Astrocyte (in vitro differentiated cells and primary cell): Measurements from ENCODE around the gene CCN6. TPM values are rescaled to one million over a fixed set of nuclear protein-coding genes. Genes with fewer than 3 reads are reported as not detected.

Experiments
- DNase-seq: peaks from one replicate; pipeline ENCODE4 v3.0.0-alpha.2; 2010; ENCODE audit warnings: low read depth
- FAIRE-seq: peaks from 2 replicates; lab custom pipeline; 2011; peaks lifted over from hg19 to GRCh38; lab: Jason Lieb, UNC
- H2AFZ ChIP-seq: 2 replicates; pipeline ENCODE4 v1.6.0; 2012; ENCODE audit warnings: low read depth, low read length, inconsistent platforms
- H3K27ac ChIP-seq: 2 replicates; pipeline ENCODE4 v1.5.1; 2011; ENCODE audit warnings: low read depth, low read length, inconsistent platforms
- H3K27me3 ChIP-seq: 2 replicates; pipeline ENCODE4 v1.6.0; 2011; ENCODE audit warnings: low read length, inconsistent platforms; ENCODE audit not compliant: insufficient read depth
- H3K36me3 ChIP-seq: 2 replicates; pipeline ENCODE4 v1.5.1; 2011; ENCODE audit warnings: low read length, inconsistent platforms; ENCODE audit not compliant: insufficient read depth
- H3K4me1 ChIP-seq: 2 replicates; pipeline ENCODE4 v1.5.1; 2011; ENCODE audit warnings: low read length, inconsistent platforms; ENCODE audit not compliant: insufficient read depth
- H3K4me2 ChIP-seq: 2 replicates; pipeline ENCODE4 v1.6.0; 2012; ENCODE audit warnings: low read length, inconsistent platforms
- H3K4me3 ChIP-seq: 2 replicates; pipeline ENCODE4 v1.5.1; 2011; ENCODE audit warnings: low read depth, mild to moderate bottlenecking, low read length, inconsistent platforms; ENCODE audit not compliant: insufficient read depth
- H3K79me2 ChIP-seq: 2 replicates; pipeline ENCODE4 v1.6.0; 2012; ENCODE audit warnings: mild to moderate bottlenecking, low read length, inconsistent platforms; ENCODE audit not compliant: insufficient read depth
- H3K9ac ChIP-seq: 2 replicates; pipeline ENCODE4 v1.6.0; 2012; ENCODE audit warnings: mild to moderate bottlenecking, low read length, inconsistent platforms
- H3K9me3 ChIP-seq: 2 replicates; pipeline ENCODE4 v1.5.1; 2012; ENCODE audit warnings: low read depth, mild to moderate bottlenecking, low read length, inconsistent platforms; ENCODE audit not compliant: insufficient read depth
- H4K20me1 ChIP-seq: 2 replicates; pipeline ENCODE4 v1.6.0; 2012; ENCODE audit warnings: low read length, inconsistent platforms; ENCODE audit not compliant: insufficient read depth
- H3K27ac Mint-ChIP-seq: one replicate; pipeline ENCODE4 v1.8.0; 2021; ENCODE audit warnings: mild to moderate bottlenecking, mixed read lengths; ENCODE audit not compliant: unreplicated experiment
- H3K27me3 Mint-ChIP-seq: one replicate; pipeline ENCODE4 v1.8.0; 2021; ENCODE audit warnings: low read depth, mixed read lengths; ENCODE audit not compliant: unreplicated experiment
- H3K36me3 Mint-ChIP-seq: one replicate; pipeline ENCODE4 v1.8.0; 2021; ENCODE audit warnings: low read depth, mixed read lengths; ENCODE audit not compliant: unreplicated experiment
- H3K4me1 Mint-ChIP-seq: one replicate; pipeline ENCODE4 v1.8.0; 2021; ENCODE audit warnings: low read depth, mixed read lengths; ENCODE audit not compliant: unreplicated experiment
- H3K4me3 Mint-ChIP-seq: one replicate; pipeline ENCODE4 v1.8.0; 2021; ENCODE audit warnings: mild to moderate bottlenecking, moderate library complexity, mixed read lengths; ENCODE audit not compliant: unreplicated experiment
- H3K9me3 Mint-ChIP-seq: one replicate; pipeline ENCODE4 v1.8.0; 2021; ENCODE audit warnings: mild to moderate bottlenecking, mixed read lengths; ENCODE audit not compliant: unreplicated experiment
- CTCF ChIP-seq: IDR thresholded peaks from 2 replicates; pipeline ENCODE4 v1.5.1; 2011; ENCODE audit warnings: low read depth, mild to moderate bottlenecking, inconsistent platforms, low read length, moderate library complexity; ENCODE audit not compliant: insufficient read depth
- EZH2 ChIP-seq: IDR thresholded peaks from 2 replicates; pipeline ENCODE4 v1.6.1; 2012; ENCODE audit warnings: mild to moderate bottlenecking, low read length, inconsistent platforms; ENCODE audit not compliant: insufficient read depth
- total RNA-seq: library from RNA; stranded (reverse); gene quantifications from 2 replicates; pipeline ENCODE4 v1.2.1, GENCODE V29; 2021

The CCN6 gene
- total RNA-seq, 1 donor from 2014 or later: not detected

GRCh38 chr6:112109262-112109661 is 55.4 kb downstream of the CCN6 start:
- DNase-seq (no peak), FAIRE-seq (no peak)
- Histone ChIP-seq H3K4me1 (no peaks in the 10 kb centered on the region), H3K27me3 (no peaks in the 10 kb centered on the region), H2AFZ (no peak overlapping the region), H3K79me2 (no peaks in the 10 kb centered on the region), H3K9ac (no peak overlapping the region), H4K20me1 (no peaks in the 10 kb centered on the region), H3K36me3 (peaks cover 11% of the 10 kb centered on the region), H3K9me3 (no peaks in the 10 kb centered on the region), H3K4me3 (no peak overlapping the region), H3K4me2 (no peak overlapping the region), H3K27ac (no peak overlapping the region)
- no peak for TF ChIP-seq CTCF
- TF ChIP-seq EZH2: no peak
- no peaks in the 10 kb centered on the region for H3K36me3 Mint-ChIP-seq
- H3K9me3 Mint-ChIP-seq: no peaks in the 10 kb centered on the region
- H3K27ac Mint-ChIP-seq: no peak overlapping the region
- no peaks in the 10 kb centered on the region for H3K4me1 Mint-ChIP-seq
- no peak overlapping the region for H3K4me3 Mint-ChIP-seq
- H3K27me3 Mint-ChIP-seq: no peaks in the 10 kb centered on the region

DNA sequence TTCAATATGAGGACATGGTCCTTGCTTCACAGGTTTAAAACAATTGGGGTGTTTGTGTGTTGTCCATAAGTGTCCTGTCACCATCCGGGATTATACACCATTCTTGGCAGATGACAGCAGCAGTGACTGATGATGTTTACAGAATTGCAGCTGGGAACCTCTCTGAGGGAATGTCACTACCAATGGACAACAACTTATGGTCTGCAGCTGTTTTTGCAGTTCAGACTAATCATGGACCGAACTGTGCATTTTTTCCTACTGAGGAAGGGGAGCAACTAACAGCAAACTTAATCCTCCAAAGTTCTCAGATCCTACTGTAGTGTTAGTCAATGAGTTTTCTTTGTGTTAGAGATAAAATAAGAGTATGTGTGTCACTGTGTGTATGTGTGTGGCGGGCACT is 59.5 kb downstream of the CCN6 start:
- H3K4me2 ChIP-seq: no peak overlapping the region
- no peak overlapping the region for H3K27ac Mint-ChIP-seq
- no peak for FAIRE-seq
- peaks cover 17% of the 10 kb centered on the region for H3K4me1 Mint-ChIP-seq
- H3K36me3 Mint-ChIP-seq: no peaks in the 10 kb centered on the region
- no peaks in the 10 kb centered on the region for H3K79me2 ChIP-seq
- peaks cover 22% of the 10 kb centered on the region for H3K36me3 ChIP-seq
- no peaks in the 10 kb centered on the region for H3K27me3 Mint-ChIP-seq
- no peak overlapping the region for H3K27ac ChIP-seq
- no peak for TF ChIP-seq EZH2
- no peak for TF ChIP-seq CTCF
- no peaks in the 10 kb centered on the region for H4K20me1 ChIP-seq
- H3K4me3 ChIP-seq: no peak overlapping the region
- H3K9me3 ChIP-seq: no peaks in the 10 kb centered on the region
- no peak overlapping the region for H2AFZ ChIP-seq
- no peaks in the 10 kb centered on the region for H3K27me3 ChIP-seq
- no peak overlapping the region for H3K9ac ChIP-seq
- peaks cover 8% of the 10 kb centered on the region for H3K4me1 ChIP-seq
- no peak for DNase-seq
- H3K4me3 Mint-ChIP-seq: no peak overlapping the region
- H3K9me3 Mint-ChIP-seq: no peaks in the 10 kb centered on the region

DNA sequence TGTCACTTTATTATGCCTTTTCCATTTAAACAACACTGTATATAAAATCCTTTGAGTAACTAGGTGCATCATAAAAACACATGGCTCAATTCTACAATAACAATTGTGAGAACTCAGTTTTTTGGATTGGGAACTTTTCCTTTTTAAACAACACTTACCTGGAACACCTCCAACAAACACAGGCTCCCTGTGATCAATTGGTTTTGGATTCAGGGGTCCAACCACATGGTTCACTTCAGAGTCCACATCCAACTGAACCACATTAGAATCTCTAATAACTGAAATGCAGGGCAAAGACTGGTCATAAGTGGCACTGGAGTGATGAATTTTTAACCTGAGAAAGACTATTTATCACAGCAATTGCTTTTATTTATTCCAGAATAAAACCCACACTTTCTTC is 60.0 kb downstream of the CCN6 start:
- Mint-ChIP-seq H3K9me3 (no peaks in the 10 kb centered on the region), H3K27me3 (no peaks in the 10 kb centered on the region), H3K36me3 (no peaks in the 10 kb centered on the region), H3K27ac (no peak overlapping the region), H3K4me1 (peaks cover 17% of the 10 kb centered on the region), H3K4me3 (no peak overlapping the region)
- H3K4me2 ChIP-seq: no peak overlapping the region
- H3K36me3 ChIP-seq: peaks cover 21% of the 10 kb centered on the region
- DNase-seq (no peak), FAIRE-seq (no peak)
- TF ChIP-seq EZH2: no peak
- H3K9ac ChIP-seq: no peak overlapping the region
- H3K27me3 ChIP-seq: no peaks in the 10 kb centered on the region
- no peak overlapping the region for H3K27ac ChIP-seq
- H3K4me1 ChIP-seq: peaks cover 8% of the 10 kb centered on the region
- H3K4me3 ChIP-seq: no peak overlapping the region
- H4K20me1 ChIP-seq: no peaks in the 10 kb centered on the region
- no peaks in the 10 kb centered on the region for H3K79me2 ChIP-seq
- no peak overlapping the region for H2AFZ ChIP-seq
- H3K9me3 ChIP-seq: no peaks in the 10 kb centered on the region
